Fibroblast of pulmonary artery (primary cell): Measurements from ENCODE around the gene GPR3.

ENCODE experiments used
- DNase-seq: peaks from one replicate; pipeline ENCODE4 v3.0.0-alpha.2; 2010; ENCODE audit warnings: low read depth
- H3K4me3 ChIP-seq: replicated peaks from 2 replicates; pipeline ENCODE4 v1.5.1; 2011; ENCODE audit warnings: low read depth, mild to moderate bottlenecking, control low read depth, low read length, moderate library complexity
- TF ChIP-seq, protein P1 (sequence below): IDR thresholded peaks from 2 replicates; pipeline ENCODE4 v1.5.1; 2011; ENCODE audit warnings: mild to moderate bottlenecking, control low read depth, low read length, inconsistent platforms; ENCODE audit errors: missing control alignments

The GPR3 gene

DNA sequence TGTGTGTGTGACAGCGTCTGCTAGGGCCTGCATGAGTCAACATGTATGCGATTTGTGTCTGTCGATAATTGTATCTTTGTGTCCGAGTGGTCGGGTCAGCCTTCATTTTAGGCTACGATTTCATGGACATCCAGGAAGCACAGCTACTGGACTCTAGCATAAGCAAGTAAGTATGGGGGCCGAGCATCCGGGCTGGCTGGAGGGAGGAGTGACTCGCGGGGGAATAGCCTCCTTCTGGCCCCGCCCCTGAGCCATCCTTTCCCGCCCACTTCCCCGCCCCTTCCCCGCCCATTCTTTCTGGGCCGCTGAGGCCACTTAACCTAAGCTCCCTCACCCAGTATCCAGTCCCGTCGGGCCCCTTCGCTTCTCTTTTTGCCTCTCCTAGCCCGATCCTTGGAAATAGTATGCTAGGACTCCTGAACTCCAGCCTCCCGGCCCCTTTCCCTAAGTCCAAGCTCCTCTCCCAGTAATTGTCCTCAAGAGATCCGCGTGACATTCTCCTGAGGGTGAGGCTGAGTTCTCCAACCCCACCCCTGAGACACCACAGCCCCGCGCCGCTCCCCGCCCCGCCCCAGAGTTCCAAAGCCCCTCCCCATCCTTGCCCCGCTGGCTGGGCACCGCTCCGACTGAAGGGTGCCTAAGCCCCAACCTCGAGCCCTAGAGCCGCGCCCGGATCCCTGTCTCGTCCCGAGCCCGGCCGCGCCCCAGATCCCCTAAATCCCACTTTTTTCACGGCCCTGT is 26.9 kb upstream of the GPR3 start:
- TF ChIP-seq, protein P1, sequence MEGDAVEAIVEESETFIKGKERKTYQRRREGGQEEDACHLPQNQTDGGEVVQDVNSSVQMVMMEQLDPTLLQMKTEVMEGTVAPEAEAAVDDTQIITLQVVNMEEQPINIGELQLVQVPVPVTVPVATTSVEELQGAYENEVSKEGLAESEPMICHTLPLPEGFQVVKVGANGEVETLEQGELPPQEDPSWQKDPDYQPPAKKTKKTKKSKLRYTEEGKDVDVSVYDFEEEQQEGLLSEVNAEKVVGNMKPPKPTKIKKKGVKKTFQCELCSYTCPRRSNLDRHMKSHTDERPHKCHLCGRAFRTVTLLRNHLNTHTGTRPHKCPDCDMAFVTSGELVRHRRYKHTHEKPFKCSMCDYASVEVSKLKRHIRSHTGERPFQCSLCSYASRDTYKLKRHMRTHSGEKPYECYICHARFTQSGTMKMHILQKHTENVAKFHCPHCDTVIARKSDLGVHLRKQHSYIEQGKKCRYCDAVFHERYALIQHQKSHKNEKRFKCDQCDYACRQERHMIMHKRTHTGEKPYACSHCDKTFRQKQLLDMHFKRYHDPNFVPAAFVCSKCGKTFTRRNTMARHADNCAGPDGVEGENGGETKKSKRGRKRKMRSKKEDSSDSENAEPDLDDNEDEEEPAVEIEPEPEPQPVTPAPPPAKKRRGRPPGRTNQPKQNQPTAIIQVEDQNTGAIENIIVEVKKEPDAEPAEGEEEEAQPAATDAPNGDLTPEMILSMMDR = no peak
- peak overlapping the region; percentile 78 for H3K4me3 ChIP-seq
- DNase-seq = peak; percentile 92

DNA sequence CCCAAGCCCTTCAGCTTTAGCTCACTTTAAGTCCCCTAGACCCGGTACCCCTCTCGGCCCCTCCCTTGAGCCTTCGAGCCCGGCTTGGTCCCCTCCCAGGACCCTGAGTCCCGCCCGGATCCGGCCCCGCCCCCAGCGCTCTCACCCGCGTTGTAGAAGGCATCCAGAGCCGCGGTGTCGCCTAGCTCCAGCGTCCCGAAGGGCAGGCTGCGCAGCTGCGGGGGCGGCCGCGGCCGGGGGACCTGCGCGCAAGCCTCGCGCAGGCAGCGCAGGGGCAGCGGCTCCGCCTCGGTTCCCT is 26.4 kb upstream of the GPR3 start:
- DNase-seq = peak; percentile 68

DNA sequence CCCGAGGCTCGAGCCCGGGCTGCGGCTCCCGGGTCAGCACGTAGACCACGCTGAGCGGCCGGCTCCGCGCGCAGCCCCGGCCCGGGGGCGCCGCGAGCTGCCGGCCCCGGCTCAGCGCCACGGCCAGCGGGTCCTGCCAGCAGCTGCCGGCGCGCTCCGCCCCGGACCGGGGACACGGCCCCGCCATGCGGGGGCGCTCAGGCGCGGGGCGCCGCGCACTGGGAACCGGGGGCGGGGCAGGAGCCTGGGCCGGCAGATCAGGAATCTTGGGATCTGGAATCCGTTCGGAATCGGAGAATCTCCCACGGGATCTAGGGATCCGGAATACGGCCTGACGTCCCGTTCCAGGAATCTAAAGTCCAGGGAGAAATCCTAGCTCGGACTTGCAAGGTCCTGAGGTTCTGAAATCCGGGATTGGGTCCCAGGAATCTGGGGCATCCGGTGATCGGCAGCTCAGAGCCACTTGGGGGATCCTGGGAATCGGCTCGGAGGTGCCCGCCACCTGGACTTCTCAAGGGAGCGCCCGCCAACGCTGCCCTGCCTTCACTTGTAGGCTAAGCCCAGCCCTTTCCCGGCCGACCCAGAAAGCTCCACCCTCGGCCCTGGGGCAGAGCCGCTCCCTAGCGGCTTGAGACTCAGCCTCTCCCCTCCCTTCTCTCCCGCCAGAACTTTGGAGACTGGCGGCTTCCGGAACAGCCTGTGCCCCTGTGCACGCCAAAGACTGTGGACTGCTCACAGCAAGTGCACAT is 25.8 kb upstream of the GPR3 start, which contains the start of gene MAP3K6:
Gene MAP3K6, minus strand, starts transcription at position 551 of the 749 bp plus-strand sequence. Its CDS starts 364 bp downstream, at position 187.
- H3K4me3 ChIP-seq = peak within 1 kb of the TSS; percentile 78
- peak; percentile 74 for DNase-seq
- TF ChIP-seq, protein P1 = peak; percentile 4

More for the DNA sequence above, 26.4 kb upstream of the GPR3 start:
- H3K4me3 ChIP-seq = peak overlapping the region; percentile 78
- TF ChIP-seq, protein P1 = no peak

DNA sequence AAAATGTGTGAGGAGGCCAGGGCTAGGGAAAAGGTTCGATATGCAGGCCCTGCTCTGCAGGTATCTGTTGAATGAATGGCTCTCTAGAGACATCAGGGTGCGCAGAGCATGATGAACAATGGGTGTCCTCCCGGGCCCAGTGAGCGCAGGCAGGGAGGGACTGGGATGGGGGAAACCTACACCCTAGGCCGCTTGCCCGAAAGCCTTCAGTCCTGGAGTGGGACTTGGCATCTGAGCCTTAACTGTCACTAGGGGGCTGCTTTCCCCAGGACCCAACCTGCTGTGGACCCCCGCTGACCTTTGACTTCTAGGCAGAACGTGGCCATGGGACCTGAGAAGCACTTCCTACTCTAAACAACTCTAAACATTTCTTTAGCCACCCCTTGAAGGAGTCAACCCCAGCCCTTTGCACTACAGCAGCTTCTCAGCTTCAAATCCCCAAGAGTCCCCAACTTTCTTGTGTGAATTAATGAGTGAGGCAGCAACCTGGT is 25.2 kb upstream of the GPR3 start:
- no peak for DNase-seq
- TF ChIP-seq, protein P1 = no peak
- peak overlapping the region; percentile 78 for H3K4me3 ChIP-seq

DNA sequence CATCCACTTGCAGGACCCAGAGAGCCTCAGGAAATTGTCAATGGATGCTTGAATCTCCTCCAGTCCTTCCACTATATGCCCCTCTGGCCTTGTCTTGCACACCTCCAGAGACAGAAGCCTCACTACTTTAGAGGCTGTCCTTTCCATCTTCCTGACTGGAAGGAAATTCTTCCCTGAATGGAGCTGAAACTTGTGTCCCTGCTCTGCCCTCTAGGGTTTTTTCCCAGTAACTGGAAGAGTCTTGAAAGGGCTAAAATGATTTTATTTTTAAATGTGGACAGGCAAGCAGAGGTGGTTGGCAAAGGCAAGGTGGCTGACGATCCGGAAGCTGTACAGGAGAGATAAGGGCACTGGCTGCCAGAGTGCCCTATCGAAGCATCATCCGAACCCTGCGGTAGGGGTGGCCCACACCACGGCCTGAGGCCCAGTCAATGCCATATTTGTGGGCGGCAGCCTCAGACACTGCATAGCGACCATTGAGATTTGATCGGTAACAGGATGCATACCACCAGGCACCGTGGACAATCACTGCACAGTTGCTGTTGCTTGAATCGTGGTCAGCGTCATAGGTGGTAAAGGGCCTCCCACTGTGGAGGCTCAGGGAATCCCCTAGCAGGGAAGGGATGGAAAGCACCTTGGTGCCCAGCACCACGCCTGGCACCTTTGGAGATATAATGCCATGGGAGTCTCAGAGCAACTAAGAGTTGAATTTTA is 23.4 kb upstream of the GPR3 start:
- DNase-seq = peak; percentile 46
- TF ChIP-seq, protein P1 = peak; percentile 36
- no peak overlapping the region for H3K4me3 ChIP-seq

DNA sequence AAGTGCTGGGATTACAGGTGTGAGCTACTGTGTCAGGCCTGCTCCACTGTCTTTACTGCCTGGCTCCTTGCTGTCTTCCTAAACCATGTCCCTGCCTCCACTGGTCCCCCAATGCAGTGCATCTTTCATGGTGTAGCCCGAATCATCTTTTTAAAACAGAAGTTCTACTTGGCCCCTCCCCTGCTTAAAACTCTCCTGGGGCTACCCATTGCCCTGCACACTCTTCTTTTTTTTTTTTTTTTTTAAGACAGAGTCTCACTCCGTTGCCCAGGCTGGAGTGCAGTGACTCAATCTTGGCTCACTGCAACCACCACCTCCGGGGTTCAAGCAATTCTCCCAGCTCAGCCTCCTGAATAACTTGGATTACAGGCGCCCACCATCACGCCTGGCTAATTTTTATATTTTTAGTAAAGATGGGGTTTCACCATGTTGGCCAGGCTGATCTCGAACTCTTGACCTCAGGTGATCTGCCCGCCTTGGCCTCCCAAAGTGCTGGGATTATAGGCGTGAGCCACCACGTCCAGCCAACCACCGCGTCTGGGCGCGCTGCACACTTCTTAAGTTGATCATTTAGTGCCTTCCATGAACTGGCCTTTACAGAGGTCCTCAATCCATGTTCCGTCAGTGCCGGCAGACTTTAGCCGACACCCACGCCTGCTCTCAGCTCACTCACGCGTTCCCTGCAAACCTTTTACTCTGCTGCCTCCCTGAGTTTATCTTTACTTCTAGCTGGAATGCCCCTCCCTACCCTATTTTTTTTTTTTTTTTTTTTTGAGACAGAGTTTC is 20.2 kb upstream of the GPR3 start:
- TF ChIP-seq, protein P1 = no peak
- H3K4me3 ChIP-seq = no peak overlapping the region
- DNase-seq = no peak
